HS-5 (cell line): ENCODE data around the gene HEXIM1.
"Not testable (repeated sequence)": the region's sequence is repeated elsewhere in the genome, so short reads cannot be mapped to it uniquely, and the experiment has no call there.

Source experiments
- DNase-seq: peaks from one replicate; pipeline ENCODE4 v3.0.0-alpha.2; 2012; ENCODE audit warnings: low read depth

Gene HEXIM1

DNA sequence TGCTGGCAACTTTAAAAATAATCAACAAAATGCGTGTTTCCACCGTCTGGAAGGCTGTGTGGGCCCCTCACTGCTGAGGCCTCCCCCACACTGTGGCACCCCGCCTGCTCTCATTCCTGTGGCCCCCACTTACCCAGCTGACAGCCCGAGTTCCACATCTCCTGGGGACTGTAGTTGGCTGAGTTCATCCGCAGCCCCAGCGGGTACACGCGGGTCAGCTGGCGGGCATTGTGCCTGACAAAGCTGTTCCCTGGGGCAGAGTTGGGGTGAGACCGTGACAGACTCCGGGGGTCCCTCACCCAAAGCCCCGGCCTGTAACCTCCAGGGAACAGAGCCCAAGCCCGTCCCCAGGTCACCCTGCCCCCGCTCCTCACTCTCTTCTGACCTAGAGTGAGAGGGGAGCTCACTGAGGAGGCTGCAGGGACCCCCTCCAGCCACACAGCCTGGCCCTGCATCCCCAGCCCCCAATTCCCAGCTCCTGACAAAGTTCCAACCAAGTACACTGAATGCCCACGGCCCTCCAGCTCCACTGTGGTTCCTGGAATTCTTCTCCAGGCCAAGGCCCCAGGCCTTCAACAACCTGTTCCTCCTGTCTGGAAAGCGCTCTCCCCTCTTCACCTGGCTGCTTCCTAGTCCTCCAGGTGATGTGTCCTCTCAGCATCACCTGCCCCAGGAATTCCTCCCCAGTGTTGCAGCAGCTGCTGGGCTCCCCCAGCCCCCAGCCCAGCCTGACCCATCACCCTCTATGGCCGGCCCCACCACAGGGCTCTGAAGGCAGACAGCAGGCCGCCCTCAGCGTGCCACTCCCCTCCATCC lies 34.0 kb upstream of the HEXIM1 start:
- no peak for DNase-seq

GRCh38 chr17:45115015-45115625 lies 33.2 kb upstream of the HEXIM1 start:
- DNase-seq = no peak

- no peak for DNase-seq
Measured at GRCh38 chr17:45115871-45116270, 32.4 kb upstream of the HEXIM1 start.

- no peak for DNase-seq
Measured at GRCh38 chr17:45116434-45117016, 31.8 kb upstream of the HEXIM1 start.

DNA sequence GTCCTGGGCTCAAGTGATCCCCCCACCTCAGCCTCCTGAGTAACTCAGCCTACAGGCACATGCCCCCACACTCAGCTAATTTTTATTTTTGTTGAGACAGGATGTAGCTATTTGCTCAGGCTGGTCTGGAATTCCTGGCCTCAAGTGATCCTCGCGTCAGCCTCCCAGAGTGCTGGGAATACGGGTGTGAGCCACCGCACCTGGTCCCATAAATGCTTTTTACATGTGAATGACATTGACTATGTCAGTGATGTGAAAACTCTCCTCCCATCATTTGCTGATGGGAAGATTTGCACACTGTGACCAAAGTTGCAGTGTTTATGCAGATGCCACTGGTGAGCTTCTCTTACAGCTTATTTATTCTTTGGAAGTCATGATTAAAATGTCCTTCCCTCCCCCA lies 30.9 kb upstream of the HEXIM1 start:
- no peak for DNase-seq

DNA sequence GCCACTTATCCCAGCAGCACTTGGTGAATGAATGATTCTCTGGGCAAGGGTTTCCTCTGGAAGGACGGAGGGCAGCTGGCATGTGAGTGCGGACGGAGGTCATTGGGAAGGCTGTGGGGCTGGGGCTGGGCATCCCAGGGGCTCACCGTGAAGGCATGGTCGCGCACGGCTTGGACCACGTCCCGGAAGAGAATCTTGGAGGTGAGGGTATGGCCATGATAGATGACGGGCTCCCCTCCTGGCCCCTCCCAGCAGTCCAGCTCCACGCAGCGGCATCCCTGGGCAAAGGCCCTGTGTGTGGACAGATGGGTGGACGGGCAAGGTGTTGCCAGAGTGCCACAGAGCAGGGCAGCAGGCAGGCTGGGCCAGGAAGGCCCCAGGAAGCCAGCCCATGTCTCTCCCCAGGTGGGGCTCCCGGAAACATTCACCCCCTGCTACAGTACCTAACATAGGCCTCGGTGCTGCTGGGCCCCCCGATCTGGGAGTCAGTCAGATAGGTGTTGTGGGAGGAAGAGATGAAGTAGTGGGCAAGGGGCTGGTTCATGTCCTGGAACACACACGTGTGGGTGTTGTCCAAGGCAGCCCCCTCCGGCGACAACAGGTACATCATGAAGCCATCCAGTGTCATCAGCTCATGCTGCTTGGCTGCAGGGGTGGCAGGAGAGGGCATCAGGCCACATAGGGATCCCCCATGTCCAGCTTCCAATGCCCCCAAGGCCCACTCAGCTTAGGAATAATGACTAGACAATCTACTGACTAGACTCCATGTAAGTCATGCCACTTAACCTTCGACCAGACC lies 30.2 kb upstream of the HEXIM1 start:
- no peak for DNase-seq

DNA sequence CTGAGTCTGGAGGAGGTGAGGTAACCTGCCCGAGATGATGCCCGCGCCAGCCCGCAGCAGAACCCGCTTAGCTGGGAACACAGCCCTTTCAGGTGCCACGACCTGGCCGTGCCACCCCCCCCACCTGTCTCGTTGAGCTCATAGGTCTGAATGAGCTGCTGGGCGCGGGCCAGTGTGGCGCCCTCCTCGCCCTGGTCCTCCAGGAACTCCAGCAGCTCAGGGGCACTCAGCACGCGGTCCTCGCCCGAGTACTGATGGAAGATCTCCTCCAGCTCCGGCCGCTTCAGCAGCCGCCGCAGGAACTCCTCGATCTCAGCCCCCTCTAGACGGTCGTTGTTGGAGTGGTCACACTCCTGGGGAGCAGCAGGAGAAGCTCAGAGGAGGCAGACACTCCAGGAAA lies 29.6 kb upstream of the HEXIM1 start:
- DNase-seq = no peak

- DNase-seq = no peak
Measured at GRCh38 chr17:45119964-45120363, 28.3 kb upstream of the HEXIM1 start.

DNA sequence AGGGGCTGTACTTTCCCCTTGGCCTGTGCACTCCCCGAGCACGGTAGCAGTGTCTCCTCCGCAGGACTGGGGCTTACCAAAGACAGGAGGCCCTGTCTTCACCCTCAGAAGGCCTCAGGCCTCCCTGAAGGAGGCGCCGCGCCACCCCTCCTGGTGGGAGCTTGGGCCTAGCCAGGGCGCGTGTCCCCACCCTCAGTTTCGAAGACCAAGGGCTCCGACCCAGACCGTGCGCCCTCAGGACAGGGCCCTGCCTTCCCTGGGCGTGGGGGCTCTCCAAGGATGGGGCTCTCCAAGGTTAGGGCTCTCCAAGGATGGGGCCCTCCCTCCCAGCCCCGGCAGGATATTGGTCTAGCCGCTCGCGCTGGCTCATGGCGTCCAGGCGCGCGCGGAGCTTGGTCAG lies 27.7 kb upstream of the HEXIM1 start:
- no peak for DNase-seq

DNA sequence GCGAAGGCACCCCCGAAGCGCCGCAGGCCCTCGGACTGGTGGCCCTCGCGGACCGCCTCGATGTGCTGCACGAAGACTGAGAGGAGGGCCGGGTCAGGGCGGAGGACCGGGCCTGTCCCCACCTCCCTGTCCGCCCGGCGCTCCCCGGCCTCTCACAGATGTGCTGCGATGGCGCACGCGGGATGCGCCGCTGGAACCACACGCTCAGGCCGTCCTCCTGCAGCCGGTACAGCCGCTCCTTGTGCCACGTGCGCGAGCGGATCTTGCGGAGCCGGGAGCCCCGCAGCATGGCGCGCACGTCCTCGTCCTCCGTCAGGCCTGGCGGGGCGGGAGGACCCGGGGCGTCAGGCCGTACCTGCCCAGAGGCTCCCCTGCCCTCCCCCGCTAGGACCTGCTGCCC lies 27.2 kb upstream of the HEXIM1 start:
- no peak for DNase-seq

DNA sequence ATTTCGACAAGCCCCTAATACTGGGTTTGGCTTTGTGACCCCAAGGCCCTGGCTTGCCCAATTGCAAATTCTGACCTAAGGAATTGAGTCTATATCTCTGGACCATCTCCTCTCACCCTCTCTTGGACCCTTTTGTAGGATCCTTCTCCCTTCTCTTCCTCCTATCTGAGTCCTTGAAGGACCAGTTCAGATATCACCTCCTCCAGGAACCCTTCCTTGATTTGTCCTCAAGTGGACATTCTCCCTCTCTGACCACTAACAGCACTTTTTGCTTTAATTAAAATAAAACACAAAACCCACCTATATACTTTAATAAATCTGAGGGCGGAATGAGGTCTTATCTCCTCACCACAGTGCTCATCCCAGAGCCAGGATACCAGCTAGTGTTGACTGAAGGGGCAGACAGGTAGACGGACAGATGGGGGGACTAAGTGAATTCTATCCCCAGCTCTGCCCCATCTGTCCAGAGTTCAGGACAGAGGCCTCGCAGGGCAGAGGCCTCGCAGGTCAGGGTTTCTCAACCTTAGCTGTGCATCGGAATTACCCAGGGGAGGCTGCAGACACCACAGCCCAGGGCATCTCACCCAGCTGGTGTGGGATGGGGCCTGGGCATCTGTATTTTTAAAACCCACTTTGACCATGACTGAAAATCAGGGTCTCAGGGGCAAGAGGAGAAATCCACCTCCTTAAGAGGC lies 25.1 kb upstream of the HEXIM1 start:
- DNase-seq = no peak

DNA sequence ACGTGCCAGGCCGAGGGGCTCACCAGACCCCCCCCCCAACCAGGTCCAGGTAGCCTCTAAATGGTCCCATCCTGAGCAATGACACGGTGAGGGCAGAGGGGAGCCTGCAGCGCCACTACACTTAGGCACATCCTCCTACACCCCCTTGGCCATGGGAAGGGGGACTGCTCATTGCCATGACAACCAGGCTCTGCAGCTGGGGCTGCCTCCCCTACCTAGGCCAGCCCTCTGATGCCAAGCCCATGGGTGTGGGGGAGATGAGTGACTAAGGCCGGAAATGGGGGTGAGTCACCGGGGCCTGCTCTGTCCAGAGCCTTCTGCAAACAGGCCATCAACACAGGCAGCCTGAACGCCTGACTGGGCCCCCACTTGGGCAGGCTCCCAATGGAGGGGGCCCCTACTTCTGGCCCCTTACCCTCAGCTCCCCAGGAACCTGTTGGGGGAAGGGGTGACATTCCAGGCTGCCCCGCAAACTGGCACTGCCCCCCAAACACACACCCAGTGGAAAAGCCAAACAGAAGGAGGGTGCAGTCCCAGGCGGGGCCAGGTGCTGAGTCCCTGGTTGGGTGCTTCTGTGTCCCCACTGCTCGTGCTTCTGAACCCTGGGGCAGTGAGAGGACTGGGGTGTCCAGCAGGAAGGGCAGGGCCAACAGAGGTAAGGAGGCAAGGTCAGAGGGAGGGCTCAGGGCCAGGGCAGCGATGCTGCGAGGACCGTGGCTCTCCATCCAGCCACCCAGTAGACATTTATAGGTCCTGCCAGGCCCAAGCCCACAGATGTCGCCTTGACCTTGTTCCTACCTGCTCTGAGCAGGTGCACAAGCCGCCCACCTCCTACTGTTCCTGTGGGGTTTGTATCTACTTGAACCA lies 24.1 kb upstream of the HEXIM1 start:
- DNase-seq = peak; percentile 67

GRCh38 chr17:45124797-45125122 lies 23.5 kb upstream of the HEXIM1 start:
- not testable (repeated sequence) for DNase-seq

GRCh38 chr17:45125509-45125908 lies 22.8 kb upstream of the HEXIM1 start:
- DNase-seq = no peak

DNA sequence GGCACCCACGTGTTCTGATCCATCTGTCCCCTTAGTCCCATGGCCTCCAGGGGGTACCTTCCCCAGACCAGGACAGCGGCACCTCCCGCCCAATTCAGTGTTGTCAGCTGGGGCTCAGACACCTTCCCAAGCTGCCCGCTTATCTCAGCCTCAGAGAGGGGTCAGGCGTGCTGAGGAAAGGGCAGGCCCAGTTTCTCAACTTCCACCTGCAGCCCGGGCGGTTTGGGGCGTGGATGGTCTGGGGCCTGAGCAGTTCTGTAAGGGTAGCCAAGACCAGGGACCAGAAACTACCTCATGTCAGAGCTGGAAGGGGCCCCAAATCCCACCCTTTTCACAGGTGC lies 21.1 kb upstream of the HEXIM1 start:
- no peak for DNase-seq

DNA sequence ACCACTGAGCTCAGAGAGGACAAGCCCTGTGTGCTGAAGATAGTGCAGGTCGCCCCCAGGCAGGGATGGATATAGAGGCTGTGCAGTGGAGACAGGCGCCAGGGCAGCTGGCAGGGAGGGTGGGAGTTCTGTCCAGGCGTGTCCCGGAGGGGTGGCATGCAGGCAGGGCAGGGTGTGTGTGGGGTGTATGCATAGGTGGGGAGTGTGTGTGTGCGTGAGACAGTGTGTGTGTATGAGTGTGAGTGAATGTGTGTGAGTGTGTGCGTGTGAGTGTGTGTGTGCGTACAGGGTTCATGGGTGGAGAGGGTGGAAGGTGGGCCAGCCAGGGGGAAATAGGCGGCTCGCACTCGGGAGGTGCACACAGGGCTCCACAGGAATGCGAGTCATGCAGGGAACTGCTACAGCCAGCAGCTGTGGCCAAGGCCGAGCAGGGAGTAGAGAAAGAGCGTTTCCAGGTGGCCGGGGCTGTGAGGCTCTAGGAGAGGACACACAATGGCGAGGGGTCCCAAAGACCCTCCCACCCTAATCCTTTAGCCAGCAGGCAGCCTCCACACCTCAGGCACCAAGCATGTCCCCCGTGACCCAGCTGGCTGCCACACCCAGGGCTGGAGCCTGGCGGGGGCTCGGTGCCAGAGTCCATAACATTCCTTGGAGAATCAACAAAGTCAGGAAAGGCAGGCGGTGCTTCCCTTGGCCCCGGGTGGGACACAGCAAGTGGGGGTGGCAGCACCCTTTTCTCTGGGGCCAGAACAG lies 20.6 kb upstream of the HEXIM1 start:
- no peak for DNase-seq

DNA sequence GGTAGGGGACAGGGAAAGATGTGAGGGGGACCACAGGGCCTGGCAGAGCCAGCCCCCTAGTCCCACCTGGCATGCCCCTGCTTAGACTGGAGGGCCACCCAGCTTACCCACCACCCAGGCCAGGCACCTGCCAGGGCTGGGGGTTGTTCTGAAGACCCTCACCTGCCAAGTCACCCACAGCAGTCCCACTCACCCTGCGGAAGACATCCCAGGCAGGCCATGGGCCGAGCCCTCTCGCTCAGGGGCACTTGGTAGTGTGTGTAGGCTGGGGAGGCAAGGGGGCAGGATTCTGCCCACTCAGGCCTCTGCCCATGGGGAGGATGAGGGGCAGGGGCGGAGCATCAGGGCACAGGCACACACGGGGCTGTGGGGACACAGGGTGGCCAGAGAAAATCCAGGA lies 19.9 kb upstream of the HEXIM1 start:
- no peak for DNase-seq

DNA sequence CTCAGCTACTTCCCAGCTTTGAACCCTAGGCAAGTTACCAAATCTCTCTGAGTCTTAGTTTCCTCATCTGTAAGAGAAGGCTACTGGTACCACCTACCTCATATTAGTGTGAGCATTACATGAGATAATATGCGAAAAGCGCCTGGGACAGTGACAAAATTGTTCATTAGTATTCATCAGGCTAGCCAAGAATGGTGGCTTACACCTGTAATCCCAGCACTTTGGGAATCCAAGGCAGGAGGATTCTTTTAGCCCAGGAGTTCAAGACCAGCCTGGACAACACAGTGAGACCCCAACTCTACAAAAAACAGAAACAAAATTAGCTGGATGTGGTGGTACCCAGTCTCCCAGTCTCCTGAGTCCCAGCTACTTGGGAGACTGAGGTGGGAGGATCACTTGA lies 19.3 kb upstream of the HEXIM1 start:
- DNase-seq = no peak

GRCh38 chr17:45129426-45129939 lies 18.8 kb upstream of the HEXIM1 start:
- DNase-seq = no peak

DNA sequence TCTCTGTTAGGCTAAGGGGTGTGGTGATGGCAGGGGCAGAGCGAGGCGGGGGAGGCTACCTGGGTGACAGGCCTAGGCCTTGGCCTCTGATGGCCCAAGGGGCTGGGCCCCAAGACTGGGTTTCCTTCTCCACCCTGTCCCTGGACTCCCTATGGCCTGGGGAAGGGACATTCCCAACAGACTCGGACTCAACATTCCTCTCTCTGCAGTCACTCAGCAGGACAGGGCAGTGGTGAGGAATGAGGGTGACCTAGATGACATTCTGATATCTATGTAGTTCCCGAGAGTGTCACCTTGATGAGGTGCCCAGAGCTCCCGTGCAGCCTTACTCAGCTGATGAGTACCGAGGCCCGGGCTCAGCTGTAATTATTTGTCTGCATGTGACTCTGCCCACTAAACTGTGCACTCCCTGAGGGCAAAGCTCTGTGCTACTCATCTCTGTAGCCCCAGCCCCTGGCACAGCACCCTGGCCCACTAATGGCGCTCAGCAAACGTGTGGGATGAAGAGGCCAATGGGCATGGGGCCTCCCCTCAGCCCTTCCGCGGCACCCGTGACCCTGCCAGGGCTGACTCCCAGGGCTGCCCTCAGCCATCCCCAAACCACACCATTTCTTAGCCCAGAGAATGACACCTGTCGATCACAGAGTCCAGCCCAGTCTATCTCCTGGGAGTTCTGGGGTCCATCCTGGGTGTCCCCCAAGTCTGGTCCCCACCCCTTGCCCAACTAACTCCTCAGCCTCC lies 18.2 kb upstream of the HEXIM1 start:
- no peak for DNase-seq
